ENCODE data around the gene LDLRAD4.

The LDLRAD4 gene

GRCh38 chr18:13536578-13536977 lies 318.0 kb downstream of the LDLRAD4 start:
- no peak for TF ChIP-seq CTCF (IDR thresholded peaks at IDR 0.05; ENCODE audit: unreplicated experiment in 3 of 3)
- Mint-ChIP-seq H3K36me3 (ENCODE audit: low read depth) (no peaks in the 10 kb centered on the region), H3K4me1 (peaks cover 22% of the 10 kb centered on the region), H3K27ac (no peak overlapping the region), H3K9me3 (no peaks in the 10 kb centered on the region), H3K4me3 (no peak overlapping the region), H3K27me3 (ENCODE audit: low read depth) (peaks cover 8% of the 10 kb centered on the region)

DNA sequence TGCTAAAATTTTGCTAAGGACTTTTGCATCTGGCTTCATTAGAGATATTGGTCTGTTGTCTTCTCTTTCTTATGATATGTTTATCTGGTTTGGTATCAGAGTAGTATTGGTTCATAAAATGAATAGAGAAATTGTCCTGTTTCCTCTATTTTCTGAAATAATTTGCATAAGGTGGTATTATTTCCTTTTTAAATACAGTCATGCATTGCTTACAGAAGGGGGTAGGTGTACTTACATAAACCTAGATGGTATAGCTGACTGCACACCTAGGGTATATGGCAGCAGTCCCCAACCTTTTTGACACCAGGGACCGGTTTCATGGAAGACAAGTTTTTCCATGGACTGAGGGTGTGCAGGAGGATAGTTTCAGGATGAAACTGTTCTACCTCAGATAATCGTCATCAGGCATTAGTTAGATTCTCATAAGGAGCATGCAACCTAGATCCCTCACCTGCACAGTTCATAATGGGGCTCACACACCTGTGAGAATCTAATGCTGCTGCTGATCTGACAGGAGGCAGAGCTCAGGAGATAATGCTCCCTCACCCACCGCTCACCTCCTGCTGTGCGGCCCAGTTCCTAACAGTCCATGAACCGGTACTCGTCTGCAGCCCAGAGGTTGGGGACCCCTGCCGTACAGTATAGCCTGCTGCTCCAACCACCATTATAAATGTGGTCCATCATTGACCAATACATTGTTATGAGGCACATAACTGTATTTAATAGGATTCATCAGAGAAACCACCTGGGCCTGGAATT lies 318.6 kb downstream of the LDLRAD4 start:
- Mint-ChIP-seq H3K27ac (no peak overlapping the region), H3K27me3 (ENCODE audit: low read depth) (peaks cover 8% of the 10 kb centered on the region)

DNA sequence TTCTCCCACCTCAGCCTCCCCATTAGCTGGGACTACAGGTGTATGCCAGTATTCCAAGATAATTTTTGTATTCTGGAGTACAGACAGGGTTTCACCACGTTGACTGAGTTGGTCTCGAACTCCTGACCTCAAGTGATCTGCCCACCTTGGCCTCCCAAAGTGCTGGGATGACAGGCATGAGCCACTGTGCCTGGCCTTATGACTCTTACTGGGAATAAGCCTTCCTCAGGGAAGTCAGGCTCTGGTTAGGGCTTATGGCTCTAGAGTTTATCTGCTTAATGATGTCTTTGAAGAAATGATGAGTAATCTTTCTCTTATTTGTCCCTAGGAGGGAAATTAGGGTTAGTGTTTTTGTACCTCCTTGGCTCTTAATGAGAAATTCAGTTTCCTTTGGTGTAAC lies 320.1 kb downstream of the LDLRAD4 start:
- no peaks in the 10 kb centered on the region for H3K9me3 Mint-ChIP-seq
- no peak for TF ChIP-seq CTCF (IDR thresholded peaks at IDR 0.05; ENCODE audit: unreplicated experiment in 3 of 3)
- H3K4me3 Mint-ChIP-seq = no peak overlapping the region
- H3K27ac Mint-ChIP-seq = peak overlapping the region in 2 of 3 experiments; percentile 4 to 21
- peaks cover 32% of the 10 kb centered on the region for H3K4me1 Mint-ChIP-seq
- H3K27me3 Mint-ChIP-seq (ENCODE audit: low read depth) = peaks cover 8% of the 10 kb centered on the region
- H3K36me3 Mint-ChIP-seq (ENCODE audit: low read depth) = no peaks in the 10 kb centered on the region

More for the DNA sequence above, 318.6 kb downstream of the LDLRAD4 start:
- Mint-ChIP-seq H3K36me3 (ENCODE audit: low read depth) (no peaks in the 10 kb centered on the region), H3K9me3 (no peaks in the 10 kb centered on the region), H3K4me1 (peaks cover 26% of the 10 kb centered on the region), H3K4me3 (no peak overlapping the region)
- no peak for TF ChIP-seq CTCF (IDR thresholded peaks at IDR 0.05; ENCODE audit: unreplicated experiment in 3 of 3)

DNA sequence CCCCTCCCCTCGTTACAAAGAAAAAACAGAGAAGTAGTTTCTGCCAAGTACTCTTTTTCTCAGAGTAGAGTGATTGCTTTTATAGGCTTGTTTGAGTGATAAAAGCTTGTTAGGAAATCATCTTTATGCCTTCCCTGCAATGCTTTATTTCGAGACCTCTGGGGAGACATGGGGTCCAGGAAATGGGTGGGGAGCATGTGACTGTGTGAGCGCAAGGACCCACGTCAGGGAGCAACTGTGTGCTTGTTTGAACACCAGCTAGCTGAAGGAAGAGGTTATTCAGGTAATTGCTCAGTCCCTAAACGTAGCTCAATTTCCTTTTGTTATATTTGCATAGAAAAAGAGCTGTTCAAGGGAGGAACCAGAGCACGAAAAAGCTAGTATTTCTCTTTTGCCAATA lies 320.5 kb downstream of the LDLRAD4 start:
- Mint-ChIP-seq H3K27me3 (ENCODE audit: low read depth) (peaks cover 8% of the 10 kb centered on the region), H3K27ac (peak overlapping the region in 2 of 3 experiments; percentile 4 to 21)

DNA sequence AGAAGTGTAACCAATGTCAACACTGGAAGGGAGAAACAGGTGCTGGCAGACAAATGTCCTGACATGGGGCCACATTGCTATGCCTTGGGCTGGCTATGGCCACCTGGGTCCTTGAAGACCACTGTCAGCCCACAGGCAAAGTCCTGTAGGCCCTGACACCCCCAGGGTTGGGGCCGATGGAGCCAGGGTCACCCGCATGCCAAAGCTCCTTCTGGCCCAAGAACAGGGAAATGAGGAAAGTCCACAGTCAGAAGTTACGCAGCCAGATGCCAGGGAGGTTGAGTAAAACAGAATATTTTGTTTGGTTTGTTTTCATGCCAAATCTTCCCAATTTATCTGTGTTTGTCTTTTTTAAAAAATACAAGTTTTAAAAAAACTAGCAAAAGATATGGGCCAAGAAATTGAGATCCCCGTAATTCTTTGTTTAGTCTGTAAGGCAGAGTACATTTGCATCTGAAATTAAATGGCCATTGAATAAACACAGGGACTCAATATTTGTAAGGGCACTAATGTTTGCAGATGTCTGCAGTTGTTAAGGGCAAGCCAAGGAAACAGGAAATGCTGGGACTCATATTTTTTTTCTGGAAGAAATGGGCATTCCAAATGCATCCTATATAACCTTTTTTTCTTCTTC lies 321.4 kb downstream of the LDLRAD4 start:
- peak overlapping the region in 2 of 3 experiments; percentile 44 to 47 for H3K27ac Mint-ChIP-seq
- H3K4me1 Mint-ChIP-seq = peaks cover 38% of the 10 kb centered on the region
- H3K4me3 Mint-ChIP-seq = no peak overlapping the region
- peaks cover 8% of the 10 kb centered on the region for H3K27me3 Mint-ChIP-seq (ENCODE audit: low read depth)
- H3K36me3 Mint-ChIP-seq (ENCODE audit: low read depth) = no peaks in the 10 kb centered on the region
- H3K9me3 Mint-ChIP-seq = no peaks in the 10 kb centered on the region
- TF ChIP-seq CTCF (IDR thresholded peaks at IDR 0.05; ENCODE audit: unreplicated experiment in 3 of 3) = no peak

More for the DNA sequence above, 320.5 kb downstream of the LDLRAD4 start:
- H3K4me1 Mint-ChIP-seq = peaks cover 33% of the 10 kb centered on the region
- H3K36me3 Mint-ChIP-seq (ENCODE audit: low read depth) = no peaks in the 10 kb centered on the region
- no peak overlapping the region for H3K4me3 Mint-ChIP-seq
- no peaks in the 10 kb centered on the region for H3K9me3 Mint-ChIP-seq
- no peak for TF ChIP-seq CTCF (IDR thresholded peaks at IDR 0.05; ENCODE audit: unreplicated experiment in 3 of 3)

Data from nephron (organoid).